Muscle of arm (tissue), 12 donors: ENCODE results near the gene ITPKA. TPM values are rescaled to one million over a fixed set of nuclear protein-coding genes. Genes with fewer than 3 reads are reported as not detected.

Experiments
- polyA plus RNA-seq, 12 donors: library from polyadenylated mRNA; unstranded; fragments of 120-200 nt; gene quantifications; one replicate each; pipeline ENCODE4 v1.2.1, GENCODE V29; 2013; ENCODE audit not compliant: insufficient read length in 12 of 12

The ITPKA gene
- polyA plus RNA-seq, 12 donors, result 0.22 to 14.4 (median 0.36) TPM; not detected in 1

Other genes with a start within 250 kb of the ITPKA start
- 1 to 10 TPM in 11 of 12 donors, not detected in 1; 2.6 to 9.3 (median 3.9) TPM for gene OIP5, start 161.3 kb upstream of the ITPKA start, polyA plus RNA-seq
- 10 to 100 TPM in 11 of 12 donors, not detected in 1; 21.7 to 88.5 (median 45.9) TPM for gene NUSAP1, start 161.0 kb upstream of the ITPKA start, polyA plus RNA-seq
- gene NDUFAF1, start 91.4 kb upstream of the ITPKA start, polyA plus RNA-seq, result 10 to 100 TPM in 10 of 12 donors, not detected in 2; 15.4 to 23.1 (median 20.1) TPM
- 10 to 100 TPM in 11 of 12 donors, not detected in 1; 48.4 to 70.5 (median 53.7) TPM for gene RTF1, start 76.8 kb upstream of the ITPKA start, polyA plus RNA-seq
- 10 to 100 TPM in 5 of 12 donors, 1 to 10 TPM in 6, not detected in 1; 5.0 to 15.6 (median 9.7) TPM for gene LTK, start 20.0 kb downstream of the ITPKA start, polyA plus RNA-seq
- 10 to 100 TPM in 11 of 12 donors, not detected in 1; 18.8 to 39.1 (median 20.5) TPM for gene RPAP1, start 50.4 kb downstream of the ITPKA start, polyA plus RNA-seq
- gene TYRO3, start 65.3 kb downstream of the ITPKA start, polyA plus RNA-seq, result 10 to 100 TPM in 11 of 12 donors, not detected in 1; 12.1 to 31.9 (median 20.8) TPM
- 10 to 100 TPM; 19.2 to 34.4 (median 23.2) TPM for gene MGA, start 166.5 kb downstream of the ITPKA start, polyA plus RNA-seq